NT2/D1 (cell line): ENCODE data around the gene ARID3C.
A peak's percentile ranks its signal among the peaks of the same experiment; 100 is the strongest.

Experiments used
- YY1 ChIP-seq: IDR thresholded peaks from 2 replicates; pipeline ENCODE4 v1.6.1; 2011; ENCODE audit not compliant: insufficient read length, insufficient read depth
- ZNF274 ChIP-seq: IDR thresholded peaks from 2 replicates; pipeline ENCODE4 v1.6.1; 2011; ENCODE audit warnings: mild to moderate bottlenecking, low read depth, low read length

- no peak for TF ChIP-seq ZNF274
- peak; percentile 30 for TF ChIP-seq YY1
These were observed 8.5 kb downstream of the ARID3C start, which contains the start of gene DCTN3 for GRCh38 chr9:34620061-34620994.
